Cardiac muscle cell (in vitro differentiated cells and primary cell): ENCODE data around the gene ATIC. TPM values are rescaled to one million over a fixed set of nuclear protein-coding genes. Genes with fewer than 3 reads are reported as not detected.

Experiments used
- DNase-seq, 2 donors: peaks; one replicate each; pipeline versions ENCODE4 v3.0.0 to v3.0.0-alpha.2; 2010 to 2017; ENCODE audit warnings: low read depth in 1 of 2, low spot score in 1 of 2
- H3K27ac ChIP-seq: fragments of 200-600 bp; sonication (generic); 2 replicates; pipeline ENCODE4 v1.5.1; 2016
- H3K27me3 ChIP-seq: fragments of 200-600 bp; sonication (generic); 2 replicates; pipeline ENCODE4 v1.6.0; 2016; ENCODE audit warnings: control low read depth
- H3K36me3 ChIP-seq: fragments of 200-600 bp; sonication (generic); 2 replicates; pipeline ENCODE4 v1.5.1; 2016; ENCODE audit warnings: control low read depth
- H3K4me1 ChIP-seq: fragments of 200-600 bp; sonication (generic); 2 replicates; pipeline ENCODE4 v1.8.1; 2017; ENCODE audit warnings: low read depth, mild to moderate bottlenecking, mixed run types
- H3K4me3 ChIP-seq: fragments of 200-600 bp; sonication (generic); 2 replicates; pipeline ENCODE4 v1.5.1; 2016; ENCODE audit warnings: mild to moderate bottlenecking
- H3K9me3 ChIP-seq: fragments of 200-600 bp; sonication (generic); 2 replicates; pipeline ENCODE4 v1.5.1; 2017; ENCODE audit warnings: low read depth, mild to moderate bottlenecking, control low read depth
- CTCF ChIP-seq: IDR thresholded peaks from 2 replicates; pipeline ENCODE4 v1.5.1; 2012; ENCODE audit warnings: low read depth, mild to moderate bottlenecking, low read length
- polyA plus RNA-seq: library from polyadenylated mRNA; unstranded; fragments of >200 nt; fragmentation: Nextera tagmentation; extraction: Ambion mirVana; gene quantifications from 2 replicates; pipeline ENCODE4 v1.2.1, GENCODE V29; 2016
- total RNA-seq: library from RNA; depleted of rRNA; stranded (reverse); fragments of >200 nt; gene quantifications from 2 replicates; pipeline ENCODE4 v1.2.3, GENCODE V29; 2016

The ATIC gene
- total and polyA plus RNA-seq, 2 experiments from 2014 or later = 9.6 to 83.7 TPM

- TF ChIP-seq CTCF = no peak
- Histone ChIP-seq H3K4me3 (no peak overlapping the region), H3K36me3 (peaks cover 7% of the 10 kb centered on the region), H3K27me3 (no peaks in the 10 kb centered on the region), H3K27ac (no peak overlapping the region), H3K4me1 (peaks cover 2% of the 10 kb centered on the region), H3K9me3 (no peaks in the 10 kb centered on the region)
- peak in 1 of 2 donors; percentile 39 for DNase-seq
Observed at GRCh38 chr2:215352602-215353001, 40.7 kb downstream of the ATIC start.

GRCh38 chr2:215354771-215355695 is 43.2 kb downstream of the ATIC start:
- peaks cover 2% of the 10 kb centered on the region for H3K4me1 ChIP-seq
- peak in 1 of 2 donors; percentile 80 for DNase-seq
- TF ChIP-seq CTCF = no peak

GRCh38 chr2:215355801-215356200 is 43.9 kb downstream of the ATIC start:
- peak in 1 of 2 donors; percentile 75 for DNase-seq
- Histone ChIP-seq H3K9me3 (no peaks in the 10 kb centered on the region), H3K4me3 (no peak overlapping the region), H3K27me3 (no peaks in the 10 kb centered on the region), H3K27ac (no peak overlapping the region), H3K4me1 (peaks cover 2% of the 10 kb centered on the region), H3K36me3 (peaks cover 9% of the 10 kb centered on the region)
- no peak for TF ChIP-seq CTCF

More at GRCh38 chr2:215354771-215355695, 43.2 kb downstream of the ATIC start:
- no peak overlapping the region for H3K27ac ChIP-seq
- H3K36me3 ChIP-seq = peaks cover 5% of the 10 kb centered on the region
- H3K4me3 ChIP-seq = no peak overlapping the region
- no peaks in the 10 kb centered on the region for H3K27me3 ChIP-seq
- H3K9me3 ChIP-seq = no peaks in the 10 kb centered on the region

GRCh38 chr2:215356334-215356947 is 44.6 kb downstream of the ATIC start:
- H3K4me3 ChIP-seq = no peak overlapping the region
- peaks cover 14% of the 10 kb centered on the region for H3K36me3 ChIP-seq
- DNase-seq = no peak
- peaks cover 2% of the 10 kb centered on the region for H3K4me1 ChIP-seq
- no peak for TF ChIP-seq CTCF
- no peaks in the 10 kb centered on the region for H3K9me3 ChIP-seq
- H3K27ac ChIP-seq = no peak overlapping the region
- H3K27me3 ChIP-seq = no peaks in the 10 kb centered on the region

- no peak overlapping the region for H3K4me3 ChIP-seq
- H3K36me3 ChIP-seq = peaks cover 18% of the 10 kb centered on the region
- no peaks in the 10 kb centered on the region for H3K27me3 ChIP-seq
- no peaks in the 10 kb centered on the region for H3K9me3 ChIP-seq
- DNase-seq = peak in 1 of 2 donors; percentile 79
- H3K4me1 ChIP-seq = peaks cover 2% of the 10 kb centered on the region
- no peak for TF ChIP-seq CTCF
- H3K27ac ChIP-seq = no peak overlapping the region
Observed at GRCh38 chr2:215356948-215357461, 45.1 kb downstream of the ATIC start.
